Stimulated activated CD4-positive, alpha-beta T cell treated with anti-CD3 and anti-CD28 coated beads, Interleukin-1b, Interleukin-23, amount 100 ng/mL, for 48 hours (primary cell): ENCODE measurements around the gene RAI2.
A peak's percentile ranks its signal among the peaks of the same experiment; 100 is the strongest.

Experiments
- DNase-seq: peaks from one replicate; pipeline ENCODE4 v3.0.0-alpha.2; 2020

Gene RAI2

GRCh38 chrX:17860811-17861488 is at the start of gene RAI2:
RAI2 (minus strand) TSS chrX:17861298; CDS start chrX:17802010, 59,288 bp downstream.
- DNase-seq = peak; percentile 3

GRCh38 chrX:17888421-17888820 is 27.3 kb upstream of the RAI2 start:
- DNase-seq = no peak

DNA sequence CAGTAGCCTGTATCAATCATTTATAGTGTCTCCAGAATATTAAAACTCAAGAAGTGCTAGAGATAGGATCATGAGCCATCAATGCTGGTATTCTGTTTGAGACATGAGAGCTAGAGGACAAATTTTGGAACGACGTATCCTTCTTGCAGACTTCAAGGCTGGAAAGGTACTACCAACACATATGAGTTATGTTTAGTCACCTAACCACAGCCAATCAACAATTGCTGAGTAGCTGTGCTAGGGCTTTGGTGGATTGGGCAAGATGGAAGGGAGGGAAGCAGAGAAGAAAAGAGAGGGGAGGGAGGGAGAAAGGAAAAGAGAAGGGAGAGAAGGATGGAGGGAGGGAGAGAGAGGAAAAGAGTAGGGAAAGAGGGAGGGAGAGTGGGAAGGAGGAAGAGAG is 21.6 kb upstream of the RAI2 start:
- DNase-seq = no peak

DNA sequence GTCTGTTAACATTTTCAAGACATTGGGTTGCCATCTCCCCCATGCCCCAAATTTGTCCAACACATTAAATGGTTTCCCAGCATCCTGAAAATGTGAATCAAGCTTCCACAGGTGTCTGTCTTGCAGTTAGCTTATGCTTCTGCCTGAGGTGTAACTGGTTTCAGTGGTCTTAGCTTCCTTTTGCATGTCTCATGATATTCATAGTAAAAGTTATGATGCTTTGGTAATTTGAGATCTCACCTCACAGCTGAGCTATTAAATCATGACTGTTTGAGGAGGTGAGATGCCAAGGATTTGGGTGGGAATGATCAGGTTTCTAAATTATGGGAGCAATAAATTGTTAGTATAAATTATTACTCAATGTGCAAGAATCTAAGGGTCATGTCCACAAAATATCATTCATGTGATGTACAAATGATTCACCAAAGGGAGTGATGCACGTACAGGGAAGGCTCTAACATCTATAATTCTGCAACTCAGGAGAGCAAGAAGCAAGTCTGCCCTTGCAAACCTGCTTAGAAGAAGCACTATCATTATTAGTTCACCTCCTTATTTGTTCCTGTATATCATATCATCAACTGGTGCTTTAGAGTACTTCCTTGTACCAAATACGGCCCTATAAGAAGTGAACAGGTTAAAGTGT is 17.1 kb upstream of the RAI2 start:
- DNase-seq = no peak

DNA sequence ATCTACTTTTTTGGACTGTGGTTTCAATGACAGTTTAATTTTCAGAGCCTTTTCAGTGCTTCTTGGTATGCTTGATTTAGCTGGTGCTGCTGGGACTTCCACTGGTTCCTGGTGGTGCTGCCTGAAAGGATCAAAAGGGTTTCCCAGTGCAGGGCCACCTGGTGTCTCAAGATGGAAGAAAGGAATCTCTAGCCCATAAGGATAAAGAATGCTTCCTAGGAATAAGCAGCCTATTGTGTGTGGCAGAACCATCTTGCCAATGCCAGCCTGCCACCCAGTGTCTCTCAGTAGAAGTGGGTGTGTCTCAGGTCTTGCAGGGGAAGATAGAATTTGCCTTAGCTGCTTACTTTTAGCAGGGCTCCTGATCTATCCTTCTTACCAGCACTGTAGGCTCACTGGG is 15.0 kb upstream of the RAI2 start:
- DNase-seq = no peak

DNA sequence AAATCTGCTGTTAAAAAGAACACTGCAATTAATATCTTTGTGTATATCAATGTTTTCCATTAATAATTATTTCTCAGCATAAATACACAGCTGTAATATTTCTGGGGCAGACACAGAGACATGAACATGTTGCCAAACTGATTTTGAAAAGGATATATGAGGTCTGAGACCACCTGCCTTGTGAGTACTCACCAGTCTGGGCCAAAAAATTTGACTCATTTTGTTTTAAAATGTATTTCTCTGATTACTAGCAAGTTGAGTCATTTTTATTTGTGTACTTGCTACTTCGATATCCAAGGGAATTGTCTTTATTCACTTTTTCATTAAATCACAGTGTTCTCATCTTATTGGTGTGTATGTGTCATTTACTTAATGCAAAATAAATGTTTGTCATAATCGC is 8.5 kb upstream of the RAI2 start:
- no peak for DNase-seq

DNA sequence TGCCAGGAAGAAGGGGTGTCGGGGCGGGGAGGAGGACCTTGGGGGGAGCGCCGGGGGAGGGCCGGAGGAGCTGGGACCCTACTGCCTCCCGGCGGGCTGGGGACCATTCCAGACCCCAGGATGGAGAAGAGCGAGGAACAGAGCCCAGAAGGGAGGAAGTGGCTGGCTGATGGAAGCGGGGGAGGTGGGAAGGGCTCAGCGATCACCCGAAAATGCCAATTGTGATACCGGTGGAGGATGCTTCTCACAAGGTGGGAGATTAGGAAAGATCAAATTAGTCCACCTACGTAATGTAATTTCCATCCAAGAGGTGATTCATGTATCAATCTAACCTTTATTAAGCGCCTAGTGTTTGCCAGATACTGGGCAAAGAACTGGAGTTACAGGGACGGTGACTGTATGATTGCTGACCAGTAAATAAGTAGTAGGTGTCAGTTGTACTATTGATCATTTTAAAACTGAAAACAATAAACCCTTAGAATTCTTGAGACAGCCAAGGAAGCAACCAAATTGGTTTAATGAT is 452 bp upstream of the RAI2 start:
- no peak for DNase-seq

- DNase-seq = no peak
These were observed 818 bp downstream of the RAI2 start for GRCh38 chrX:17860179-17860780.

GRCh38 chrX:17859609-17860178 is 1.4 kb downstream of the RAI2 start:
- DNase-seq = peak; percentile 4

DNA sequence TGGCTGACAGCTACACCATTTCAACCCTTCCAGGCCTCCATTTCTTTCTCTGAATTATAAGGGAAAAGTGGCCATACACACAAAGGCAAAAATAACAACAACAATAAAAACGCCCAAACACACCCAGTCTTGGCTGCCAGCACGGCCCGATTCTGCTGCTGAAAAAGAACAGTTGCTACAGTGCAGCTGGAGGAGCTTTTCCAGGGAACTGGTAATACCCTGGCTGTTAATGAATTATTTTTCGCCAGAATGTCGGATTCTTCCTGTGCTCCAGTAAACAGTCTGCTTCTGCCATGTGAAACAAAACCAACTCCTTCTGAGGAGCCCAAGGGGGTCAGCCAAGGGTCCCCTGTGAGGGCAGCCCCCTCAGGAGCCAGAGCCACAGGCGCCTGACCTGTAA is 6.6 kb downstream of the RAI2 start:
- no peak for DNase-seq

DNA sequence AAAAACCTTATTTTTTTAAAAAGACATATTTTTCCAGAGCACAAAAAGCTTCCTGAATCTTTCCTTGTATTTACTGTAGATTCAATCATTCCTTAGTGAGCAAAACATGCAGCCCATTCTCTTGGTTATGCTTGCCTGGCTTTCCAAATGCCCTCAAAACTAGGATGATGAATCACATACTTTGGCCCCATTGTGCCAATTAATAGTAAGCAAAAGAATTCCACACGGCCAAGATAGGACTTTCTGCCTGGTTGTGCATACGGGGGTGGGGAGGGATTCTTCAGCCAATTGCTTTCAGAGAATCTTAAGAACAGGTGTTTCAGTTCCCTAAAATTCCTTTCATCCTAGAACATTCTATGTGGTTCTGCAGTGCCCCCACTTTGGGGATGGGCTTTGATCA is 7.0 kb downstream of the RAI2 start:
- no peak for DNase-seq

DNA sequence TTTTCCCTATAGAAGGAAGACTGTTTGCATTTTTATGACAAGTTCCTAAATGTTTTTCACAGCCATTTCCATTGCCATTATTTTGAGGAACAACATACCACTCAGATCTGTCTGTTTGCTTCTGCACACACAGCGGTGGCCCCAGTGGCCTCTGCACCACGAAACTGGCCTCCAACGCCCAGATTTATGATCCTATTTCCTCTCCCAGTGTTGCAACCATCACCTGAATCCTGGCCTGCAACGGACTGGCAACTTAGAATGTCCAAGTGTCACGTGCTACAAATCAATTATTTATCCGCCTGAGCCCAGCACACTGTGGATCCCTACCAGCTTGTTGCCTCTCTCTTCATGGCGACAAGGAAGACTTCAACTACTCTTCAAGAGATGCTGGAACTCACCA is 9.2 kb downstream of the RAI2 start:
- no peak for DNase-seq

- no peak for DNase-seq
These were observed 12.4 kb downstream of the RAI2 start for GRCh38 chrX:17848545-17849265.

- DNase-seq = no peak
These were observed 15.1 kb downstream of the RAI2 start for GRCh38 chrX:17846045-17846444.

DNA sequence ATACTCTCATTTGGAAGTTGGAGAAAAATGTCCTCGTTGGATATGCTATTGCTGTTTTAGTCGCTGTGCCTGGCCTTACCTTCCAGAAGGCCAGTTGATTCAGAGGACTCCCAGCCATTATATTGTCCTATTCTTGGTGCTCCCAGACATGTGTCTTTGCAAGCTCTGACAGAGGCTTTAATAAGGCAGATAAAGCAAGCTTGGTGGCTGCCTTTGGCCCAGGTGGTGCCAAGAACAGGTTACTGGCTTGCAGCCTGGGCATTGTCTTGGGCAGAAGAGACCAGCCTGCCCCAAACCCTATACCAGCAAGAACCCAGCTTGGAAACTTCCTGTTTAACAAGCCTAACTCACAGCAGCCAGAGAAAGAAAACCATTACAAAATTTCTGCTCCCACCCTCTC is 16.9 kb downstream of the RAI2 start:
- no peak for DNase-seq

- DNase-seq = no peak
These were observed 18.2 kb downstream of the RAI2 start for GRCh38 chrX:17842769-17843525.

- DNase-seq = no peak
These were observed 21.8 kb downstream of the RAI2 start for GRCh38 chrX:17839269-17839668.

GRCh38 chrX:17836830-17837229 is 24.3 kb downstream of the RAI2 start:
- no peak for DNase-seq

DNA sequence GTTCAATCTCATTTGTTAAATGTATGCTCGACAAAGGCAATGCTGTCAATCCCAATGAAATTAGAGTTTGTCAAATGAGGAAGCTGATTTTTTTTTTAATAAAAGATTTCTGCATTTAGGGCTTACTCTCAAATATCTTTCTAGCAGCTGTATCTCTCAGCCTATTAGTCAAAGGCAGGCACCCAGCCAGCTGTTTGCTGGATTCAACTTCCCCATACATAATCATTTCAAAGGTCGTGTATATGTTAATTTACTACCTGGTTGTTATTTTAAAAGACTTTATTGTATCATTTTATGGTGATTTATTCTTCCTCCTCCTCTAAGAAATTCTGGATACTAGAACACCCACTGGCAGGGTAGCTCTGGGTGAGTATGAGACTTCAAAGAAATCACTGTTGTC is 27.1 kb downstream of the RAI2 start:
- no peak for DNase-seq

GRCh38 chrX:17831255-17831654 is 29.8 kb downstream of the RAI2 start:
- DNase-seq = no peak

DNA sequence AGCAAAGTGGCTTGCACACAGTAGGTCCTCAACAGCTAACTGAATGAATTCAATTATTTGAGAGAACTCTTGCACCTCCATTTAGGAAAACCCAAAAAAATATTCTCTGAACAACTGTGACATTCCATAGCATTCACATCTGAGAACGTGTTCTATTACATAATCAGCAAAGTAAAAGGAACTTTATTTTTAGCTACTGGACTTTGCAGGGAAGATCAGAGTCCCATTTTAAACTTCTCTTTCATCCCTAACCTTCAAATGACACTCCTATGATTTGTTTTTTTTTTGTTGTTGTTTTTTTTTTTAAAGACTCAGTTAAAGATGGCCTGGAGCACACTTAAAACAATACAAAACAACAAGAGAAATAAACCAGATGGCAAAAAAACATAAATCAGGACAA is 30.9 kb downstream of the RAI2 start:
- no peak for DNase-seq

DNA sequence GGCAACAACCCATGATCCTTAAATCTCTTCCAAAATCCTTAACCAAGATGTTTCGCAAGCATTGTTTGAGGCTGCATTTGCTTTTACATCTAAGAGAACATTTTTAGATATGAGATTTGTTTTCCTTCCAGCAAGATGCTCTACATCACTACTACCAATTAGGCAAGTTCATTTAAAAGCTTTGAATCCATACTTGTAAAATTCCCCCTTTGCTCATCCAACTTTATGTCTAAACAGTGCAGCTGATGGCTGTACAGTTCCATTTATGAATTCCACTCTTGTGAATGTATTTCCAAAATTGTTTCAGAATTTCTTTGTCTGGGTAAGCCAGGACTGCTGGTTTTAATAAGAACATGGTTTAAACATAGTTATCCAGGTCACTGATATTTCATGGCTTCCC is 31.5 kb downstream of the RAI2 start:
- no peak for DNase-seq

DNA sequence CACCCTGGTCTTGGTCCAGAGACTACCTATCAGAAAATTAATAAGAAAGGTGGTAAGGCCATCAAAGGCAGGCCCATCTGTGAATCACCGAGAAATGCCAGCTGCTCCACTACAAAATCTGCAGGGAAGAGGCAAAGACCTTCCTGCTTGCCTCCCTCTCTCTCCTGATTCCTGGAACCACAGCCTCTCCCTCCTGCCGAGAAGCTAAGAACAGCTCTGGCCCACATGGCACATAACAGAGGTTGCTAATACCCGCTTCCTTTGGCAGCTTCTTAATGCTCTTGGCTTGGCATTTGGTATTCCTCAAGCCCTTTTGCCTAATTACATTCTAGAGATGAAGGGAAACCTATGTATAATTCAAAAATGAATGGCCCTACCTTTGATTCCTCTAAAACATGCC is 32.9 kb downstream of the RAI2 start:
- no peak for DNase-seq
